ENCODE results near the gene SLC1A4.
"Not testable (repeated sequence)": the region's sequence is repeated elsewhere in the genome, so short reads cannot be mapped to it uniquely, and the experiment has no call there.

GRCh38 chr2:65020251-65020650 is 31.1 kb downstream of the SLC1A4 start:
- TF ChIP-seq, protein P1, sequence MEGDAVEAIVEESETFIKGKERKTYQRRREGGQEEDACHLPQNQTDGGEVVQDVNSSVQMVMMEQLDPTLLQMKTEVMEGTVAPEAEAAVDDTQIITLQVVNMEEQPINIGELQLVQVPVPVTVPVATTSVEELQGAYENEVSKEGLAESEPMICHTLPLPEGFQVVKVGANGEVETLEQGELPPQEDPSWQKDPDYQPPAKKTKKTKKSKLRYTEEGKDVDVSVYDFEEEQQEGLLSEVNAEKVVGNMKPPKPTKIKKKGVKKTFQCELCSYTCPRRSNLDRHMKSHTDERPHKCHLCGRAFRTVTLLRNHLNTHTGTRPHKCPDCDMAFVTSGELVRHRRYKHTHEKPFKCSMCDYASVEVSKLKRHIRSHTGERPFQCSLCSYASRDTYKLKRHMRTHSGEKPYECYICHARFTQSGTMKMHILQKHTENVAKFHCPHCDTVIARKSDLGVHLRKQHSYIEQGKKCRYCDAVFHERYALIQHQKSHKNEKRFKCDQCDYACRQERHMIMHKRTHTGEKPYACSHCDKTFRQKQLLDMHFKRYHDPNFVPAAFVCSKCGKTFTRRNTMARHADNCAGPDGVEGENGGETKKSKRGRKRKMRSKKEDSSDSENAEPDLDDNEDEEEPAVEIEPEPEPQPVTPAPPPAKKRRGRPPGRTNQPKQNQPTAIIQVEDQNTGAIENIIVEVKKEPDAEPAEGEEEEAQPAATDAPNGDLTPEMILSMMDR (IDR thresholded peaks at IDR 0.05; ENCODE audit: low read depth, low read length, missing input control), result not testable (repeated sequence)
- not testable (repeated sequence) for TF ChIP-seq YY1 (IDR thresholded peaks at IDR 0.05); SP1 (IDR thresholded peaks at IDR 0.05); TAF1 (conservative IDR thresholded peaks at IDR 0.05); GABPA (IDR thresholded peaks at IDR 0.05 in 1 of 2, conservative IDR thresholded peaks at IDR 0.05 in 1 of 2); EGR1 (IDR thresholded peaks at IDR 0.05; ENCODE audit: low read depth in 2 of 2); JUND (IDR thresholded peaks at IDR 0.05); HNF4A (conservative IDR thresholded peaks at IDR 0.05); ATF3 (IDR thresholded peaks at IDR 0.05); FOXA1 (IDR thresholded peaks at IDR 0.05)
- TF ChIP-seq, protein P2, sequence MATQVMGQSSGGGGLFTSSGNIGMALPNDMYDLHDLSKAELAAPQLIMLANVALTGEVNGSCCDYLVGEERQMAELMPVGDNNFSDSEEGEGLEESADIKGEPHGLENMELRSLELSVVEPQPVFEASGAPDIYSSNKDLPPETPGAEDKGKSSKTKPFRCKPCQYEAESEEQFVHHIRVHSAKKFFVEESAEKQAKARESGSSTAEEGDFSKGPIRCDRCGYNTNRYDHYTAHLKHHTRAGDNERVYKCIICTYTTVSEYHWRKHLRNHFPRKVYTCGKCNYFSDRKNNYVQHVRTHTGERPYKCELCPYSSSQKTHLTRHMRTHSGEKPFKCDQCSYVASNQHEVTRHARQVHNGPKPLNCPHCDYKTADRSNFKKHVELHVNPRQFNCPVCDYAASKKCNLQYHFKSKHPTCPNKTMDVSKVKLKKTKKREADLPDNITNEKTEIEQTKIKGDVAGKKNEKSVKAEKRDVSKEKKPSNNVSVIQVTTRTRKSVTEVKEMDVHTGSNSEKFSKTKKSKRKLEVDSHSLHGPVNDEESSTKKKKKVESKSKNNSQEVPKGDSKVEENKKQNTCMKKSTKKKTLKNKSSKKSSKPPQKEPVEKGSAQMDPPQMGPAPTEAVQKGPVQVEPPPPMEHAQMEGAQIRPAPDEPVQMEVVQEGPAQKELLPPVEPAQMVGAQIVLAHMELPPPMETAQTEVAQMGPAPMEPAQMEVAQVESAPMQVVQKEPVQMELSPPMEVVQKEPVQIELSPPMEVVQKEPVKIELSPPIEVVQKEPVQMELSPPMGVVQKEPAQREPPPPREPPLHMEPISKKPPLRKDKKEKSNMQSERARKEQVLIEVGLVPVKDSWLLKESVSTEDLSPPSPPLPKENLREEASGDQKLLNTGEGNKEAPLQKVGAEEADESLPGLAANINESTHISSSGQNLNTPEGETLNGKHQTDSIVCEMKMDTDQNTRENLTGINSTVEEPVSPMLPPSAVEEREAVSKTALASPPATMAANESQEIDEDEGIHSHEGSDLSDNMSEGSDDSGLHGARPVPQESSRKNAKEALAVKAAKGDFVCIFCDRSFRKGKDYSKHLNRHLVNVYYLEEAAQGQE (IDR thresholded peaks at IDR 0.05), result not testable (repeated sequence)
- TF ChIP-seq, protein P3, sequence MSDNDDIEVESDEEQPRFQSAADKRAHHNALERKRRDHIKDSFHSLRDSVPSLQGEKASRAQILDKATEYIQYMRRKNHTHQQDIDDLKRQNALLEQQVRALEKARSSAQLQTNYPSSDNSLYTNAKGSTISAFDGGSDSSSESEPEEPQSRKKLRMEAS (IDR thresholded peaks at IDR 0.05), result not testable (repeated sequence)

All from liver (tissue), 3 donors.